ENCODE measurements around the gene SMAD7.

- TF ChIP-seq CTCF (IDR thresholded peaks at IDR 0.05) (no peak), POLR2A (IDR thresholded peaks at IDR 0.05) (no peak)
Observed at GRCh38 chr18:48961547-48961946, 10.8 kb upstream of the SMAD7 start.

Data from body of pancreas (tissue), 4 donors.